ENCODE measurements around the gene CHMP6.

The CHMP6 gene

DNA sequence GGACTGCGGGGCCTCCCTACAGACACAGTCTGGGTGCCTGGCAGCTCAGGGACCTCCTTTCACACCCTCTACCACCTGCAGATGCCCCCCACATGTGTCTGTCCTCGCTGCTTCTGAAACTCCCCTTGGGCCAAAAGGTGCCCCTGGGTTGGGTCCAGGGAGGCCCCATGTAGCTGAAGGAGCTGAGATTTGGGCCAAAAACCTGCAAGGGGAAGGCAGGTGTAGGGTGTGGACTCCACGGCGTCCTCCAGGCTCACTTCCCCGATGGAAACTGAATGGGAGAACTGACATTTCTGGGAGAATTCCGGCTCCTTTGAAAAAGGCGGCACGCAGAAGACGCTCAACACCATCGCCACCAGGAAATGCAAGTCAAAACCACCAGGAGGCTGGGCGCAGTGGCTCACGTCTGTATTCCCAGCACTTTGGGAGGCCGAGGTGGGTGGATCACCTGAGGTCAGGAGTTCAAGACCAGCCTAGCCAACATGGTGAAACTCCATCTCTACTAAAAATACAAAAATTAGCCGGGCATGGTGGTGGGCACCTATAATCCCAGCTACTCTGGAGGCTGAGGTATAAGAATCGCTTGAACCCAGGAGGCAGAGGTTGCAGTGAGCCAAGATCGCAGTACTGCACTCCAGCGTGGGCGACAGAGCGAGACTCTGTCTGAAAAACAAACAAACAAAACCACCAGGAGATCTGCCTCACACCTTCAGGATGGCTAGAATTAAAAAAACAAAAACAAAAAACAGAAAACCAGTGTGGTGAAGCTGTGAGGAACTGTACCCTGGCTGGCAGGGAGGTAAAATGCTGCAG lies 30.1 kb downstream of the CHMP6 start:
- no peak for DNase-seq (ENCODE audit: low read depth)
- H3K4me3 ChIP-seq (ENCODE audit: low read depth, low read length): no peak overlapping the region
- TF ChIP-seq, protein P1, sequence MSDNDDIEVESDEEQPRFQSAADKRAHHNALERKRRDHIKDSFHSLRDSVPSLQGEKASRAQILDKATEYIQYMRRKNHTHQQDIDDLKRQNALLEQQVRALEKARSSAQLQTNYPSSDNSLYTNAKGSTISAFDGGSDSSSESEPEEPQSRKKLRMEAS (IDR thresholded peaks at IDR 0.05; ENCODE audit: low read depth, low read length): no peak
- TF ChIP-seq POLR2A (IDR thresholded peaks at IDR 0.05; ENCODE audit: extremely low read depth, insufficient read length) (no peak), MYC (IDR thresholded peaks at IDR 0.05; ENCODE audit: low read depth, low read length) (no peak)
- TF ChIP-seq, protein P2, sequence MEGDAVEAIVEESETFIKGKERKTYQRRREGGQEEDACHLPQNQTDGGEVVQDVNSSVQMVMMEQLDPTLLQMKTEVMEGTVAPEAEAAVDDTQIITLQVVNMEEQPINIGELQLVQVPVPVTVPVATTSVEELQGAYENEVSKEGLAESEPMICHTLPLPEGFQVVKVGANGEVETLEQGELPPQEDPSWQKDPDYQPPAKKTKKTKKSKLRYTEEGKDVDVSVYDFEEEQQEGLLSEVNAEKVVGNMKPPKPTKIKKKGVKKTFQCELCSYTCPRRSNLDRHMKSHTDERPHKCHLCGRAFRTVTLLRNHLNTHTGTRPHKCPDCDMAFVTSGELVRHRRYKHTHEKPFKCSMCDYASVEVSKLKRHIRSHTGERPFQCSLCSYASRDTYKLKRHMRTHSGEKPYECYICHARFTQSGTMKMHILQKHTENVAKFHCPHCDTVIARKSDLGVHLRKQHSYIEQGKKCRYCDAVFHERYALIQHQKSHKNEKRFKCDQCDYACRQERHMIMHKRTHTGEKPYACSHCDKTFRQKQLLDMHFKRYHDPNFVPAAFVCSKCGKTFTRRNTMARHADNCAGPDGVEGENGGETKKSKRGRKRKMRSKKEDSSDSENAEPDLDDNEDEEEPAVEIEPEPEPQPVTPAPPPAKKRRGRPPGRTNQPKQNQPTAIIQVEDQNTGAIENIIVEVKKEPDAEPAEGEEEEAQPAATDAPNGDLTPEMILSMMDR (IDR thresholded peaks at IDR 0.05; ENCODE audit: low read depth, low read length): no peak

DNA sequence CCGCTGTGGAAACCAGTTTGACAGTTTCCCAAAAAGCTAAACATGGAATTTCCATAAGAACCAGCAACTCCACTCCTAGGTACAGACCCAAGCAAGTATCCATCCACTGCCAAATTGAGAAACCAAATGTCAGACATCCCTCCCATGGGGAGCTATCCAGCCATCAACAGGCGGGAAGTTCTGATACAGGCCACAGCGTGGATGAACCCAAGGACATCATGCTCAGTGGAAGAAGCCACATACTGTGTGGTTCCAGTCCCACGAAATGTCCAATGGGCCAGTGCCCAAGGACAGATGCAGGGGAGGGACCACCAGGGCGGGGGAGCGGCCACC lies 30.7 kb downstream of the CHMP6 start:
- TF ChIP-seq, protein P1 (IDR thresholded peaks at IDR 0.05; ENCODE audit: low read depth, low read length): no peak
- no peak for TF ChIP-seq MYC (IDR thresholded peaks at IDR 0.05; ENCODE audit: low read depth, low read length)
- TF ChIP-seq, protein P2 (IDR thresholded peaks at IDR 0.05; ENCODE audit: low read depth, low read length): no peak
- TF ChIP-seq POLR2A (IDR thresholded peaks at IDR 0.05; ENCODE audit: extremely low read depth, insufficient read length): no peak
- no peak overlapping the region for H3K4me3 ChIP-seq (ENCODE audit: low read depth, low read length)
- DNase-seq (ENCODE audit: low read depth): no peak

DNA sequence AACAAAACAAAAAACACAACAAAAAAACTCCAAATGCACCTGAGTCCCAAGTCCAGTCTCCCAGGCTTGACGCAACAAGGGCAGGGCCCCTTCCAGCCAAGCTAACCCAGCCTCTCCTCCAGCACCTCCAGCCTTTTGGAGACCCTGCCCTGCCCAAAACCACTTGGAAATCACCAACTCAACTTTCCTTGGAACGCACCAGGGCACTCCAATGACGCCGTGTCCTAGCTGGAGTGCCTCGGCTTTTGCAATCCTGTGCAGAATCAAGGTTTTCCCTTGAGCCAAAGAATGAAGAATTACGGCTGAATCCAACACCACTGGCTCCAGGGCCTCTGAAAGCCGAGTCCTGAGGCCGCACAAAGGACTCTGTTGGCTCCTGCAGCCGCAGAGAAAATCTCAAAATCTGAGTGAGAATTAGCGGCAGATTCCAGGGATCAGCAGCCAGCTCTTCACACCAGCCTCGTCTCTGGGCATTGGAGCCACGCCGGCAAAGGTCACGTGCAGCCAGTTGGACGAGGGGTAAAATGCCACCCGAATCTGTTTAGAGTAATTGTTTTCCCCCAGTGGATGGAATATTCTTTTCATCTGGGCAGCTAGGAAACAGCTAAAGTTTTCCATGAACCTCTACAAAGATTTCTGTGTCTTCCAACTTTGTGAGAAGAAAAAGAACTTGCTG lies 33.6 kb downstream of the CHMP6 start:
- no peak for DNase-seq (ENCODE audit: low read depth)
- TF ChIP-seq POLR2A (IDR thresholded peaks at IDR 0.05; ENCODE audit: extremely low read depth, insufficient read length) (no peak), MYC (IDR thresholded peaks at IDR 0.05; ENCODE audit: low read depth, low read length) (no peak)
- TF ChIP-seq, protein P1 (IDR thresholded peaks at IDR 0.05; ENCODE audit: low read depth, low read length): no peak
- TF ChIP-seq, protein P2 (IDR thresholded peaks at IDR 0.05; ENCODE audit: low read depth, low read length): no peak
- H3K4me3 ChIP-seq (ENCODE audit: low read depth, low read length): no peak overlapping the region

DNA sequence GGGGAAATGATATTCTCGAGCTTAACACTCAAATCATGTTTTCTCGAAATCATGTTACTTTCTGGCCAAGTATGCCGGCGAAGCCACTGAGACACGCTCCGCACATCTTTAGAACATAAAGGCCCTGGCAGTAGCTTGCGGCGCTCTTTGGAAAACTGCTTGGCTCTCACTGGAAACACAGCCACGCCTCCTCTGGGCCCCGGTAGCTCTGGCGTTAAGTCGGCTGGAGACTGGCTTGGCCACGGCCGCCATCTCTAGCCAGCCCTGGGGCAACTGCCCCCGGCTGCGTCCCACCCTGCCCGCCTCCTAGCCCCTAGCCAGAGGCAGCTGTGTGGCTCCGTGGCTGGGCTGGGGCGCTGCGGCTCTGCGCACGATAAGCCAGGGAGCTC lies 34.1 kb downstream of the CHMP6 start:
- no peak overlapping the region for H3K4me3 ChIP-seq (ENCODE audit: low read depth, low read length)
- TF ChIP-seq, protein P1 (IDR thresholded peaks at IDR 0.05; ENCODE audit: low read depth, low read length): no peak
- TF ChIP-seq, protein P2 (IDR thresholded peaks at IDR 0.05; ENCODE audit: low read depth, low read length): no peak
- no peak for TF ChIP-seq POLR2A (IDR thresholded peaks at IDR 0.05; ENCODE audit: extremely low read depth, insufficient read length)
- no peak for TF ChIP-seq MYC (IDR thresholded peaks at IDR 0.05; ENCODE audit: low read depth, low read length)
- DNase-seq (ENCODE audit: low read depth): no peak

DNA sequence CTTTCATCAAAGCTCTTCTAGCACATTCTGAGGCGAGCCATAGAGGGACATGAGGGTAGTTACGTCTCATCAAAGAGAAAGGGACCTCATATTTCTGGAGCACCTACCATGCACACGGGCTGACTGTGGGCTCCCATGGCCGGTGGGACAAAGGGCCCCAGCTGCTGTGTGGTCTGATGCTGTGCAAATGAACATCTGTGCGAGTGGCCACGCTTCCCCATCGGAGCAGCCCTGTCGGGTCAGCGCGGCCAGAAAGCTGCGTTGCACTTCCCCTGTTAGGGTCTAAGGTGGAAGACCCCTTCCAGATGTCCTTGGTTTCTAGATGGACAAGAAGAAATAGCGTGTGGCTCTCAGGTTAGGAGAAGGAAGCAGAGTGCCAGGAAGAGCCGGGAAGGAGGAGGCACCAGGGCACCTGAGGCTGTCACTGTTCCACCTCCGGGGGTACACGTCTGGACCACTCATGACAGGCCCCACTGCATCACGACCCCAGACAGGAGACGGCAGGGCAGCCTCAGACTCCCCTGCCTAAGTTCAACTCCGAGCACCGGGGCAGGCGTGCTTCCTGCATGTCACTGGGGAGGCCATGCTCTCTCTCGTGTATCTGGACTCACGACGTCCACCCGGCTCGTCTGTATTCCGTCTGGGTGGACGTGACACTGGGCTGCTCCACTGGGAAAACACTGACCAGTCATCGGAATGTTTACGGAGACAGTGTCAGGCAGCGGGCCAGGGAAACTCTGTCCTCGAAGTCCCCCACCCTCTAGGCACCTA lies 34.8 kb downstream of the CHMP6 start:
- H3K4me3 ChIP-seq (ENCODE audit: low read depth, low read length): no peak overlapping the region
- TF ChIP-seq, protein P1 (IDR thresholded peaks at IDR 0.05; ENCODE audit: low read depth, low read length): no peak
- TF ChIP-seq POLR2A (IDR thresholded peaks at IDR 0.05; ENCODE audit: extremely low read depth, insufficient read length): no peak
- TF ChIP-seq MYC (IDR thresholded peaks at IDR 0.05; ENCODE audit: low read depth, low read length): no peak
- TF ChIP-seq, protein P2 (IDR thresholded peaks at IDR 0.05; ENCODE audit: low read depth, low read length): no peak
- DNase-seq (ENCODE audit: low read depth): no peak

All from NB4 (cell line).